GM10266 (cell line): Measurements from ENCODE around the gene WDPCP.

Source experiments
- DNase-seq: peaks from one replicate; pipeline ENCODE4 v3.0.0; 2012; ENCODE audit errors: extremely low spot score
- CTCF ChIP-seq: IDR thresholded peaks from 2 replicates; pipeline ENCODE4 v1.5.1; 2012; ENCODE audit warnings: mild to moderate bottlenecking, low read depth; ENCODE audit not compliant: control insufficient read depth, insufficient read depth; ENCODE audit errors: missing control alignments

Gene WDPCP

DNA sequence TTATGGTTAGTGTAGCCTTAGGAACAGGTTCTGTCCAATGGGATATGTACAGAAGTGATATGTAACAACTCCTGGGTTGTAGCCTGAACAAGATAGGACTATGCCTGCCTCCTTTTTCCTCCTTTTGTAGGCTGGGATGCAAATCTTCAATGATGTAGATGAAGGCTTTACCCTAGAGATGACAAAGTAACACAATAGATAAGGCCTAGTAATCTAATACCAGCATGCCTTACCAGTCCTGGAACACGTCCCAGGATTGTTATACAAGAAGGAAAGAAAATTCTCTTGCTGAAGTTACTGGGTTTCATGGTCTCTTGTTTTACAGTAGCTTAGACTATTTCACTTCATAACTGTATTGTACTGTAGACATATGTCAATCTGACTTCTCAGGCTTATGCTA, 345.5 kb downstream of the WDPCP start:
- DNase-seq = no peak
- no peak for TF ChIP-seq CTCF

DNA sequence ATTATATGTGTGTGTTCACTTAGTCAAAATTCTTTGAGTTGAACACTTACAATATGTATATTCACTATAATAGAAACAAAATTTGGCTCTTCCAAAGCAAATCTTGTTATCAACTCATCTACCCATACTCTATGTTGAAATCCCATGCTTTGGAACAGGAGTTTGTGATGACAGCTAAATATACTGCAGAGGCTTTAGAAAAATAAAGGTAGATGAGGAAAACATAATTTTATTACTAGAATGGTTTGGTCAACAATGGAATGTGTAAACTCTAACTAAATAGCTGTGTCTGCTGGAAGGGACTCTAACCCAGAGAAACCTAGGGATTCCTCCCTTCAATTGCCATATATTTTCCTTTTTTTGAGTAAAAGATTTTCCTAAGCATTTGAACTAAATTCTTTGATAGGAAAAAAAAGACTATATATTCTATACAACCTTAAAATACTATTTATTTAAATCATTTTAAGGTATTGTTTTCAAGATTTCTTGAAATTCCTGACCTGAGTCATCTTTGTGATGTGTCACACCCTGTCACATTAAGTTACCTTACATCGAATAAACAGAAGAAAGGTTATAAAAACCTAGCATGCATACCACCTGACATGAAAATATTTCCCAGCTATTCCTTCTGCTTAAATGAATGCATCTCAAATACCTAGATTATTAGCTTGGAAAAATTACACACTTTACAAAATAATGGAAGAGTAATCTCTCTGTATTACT, 362.2 kb downstream of the WDPCP start:
- DNase-seq = no peak

DNA sequence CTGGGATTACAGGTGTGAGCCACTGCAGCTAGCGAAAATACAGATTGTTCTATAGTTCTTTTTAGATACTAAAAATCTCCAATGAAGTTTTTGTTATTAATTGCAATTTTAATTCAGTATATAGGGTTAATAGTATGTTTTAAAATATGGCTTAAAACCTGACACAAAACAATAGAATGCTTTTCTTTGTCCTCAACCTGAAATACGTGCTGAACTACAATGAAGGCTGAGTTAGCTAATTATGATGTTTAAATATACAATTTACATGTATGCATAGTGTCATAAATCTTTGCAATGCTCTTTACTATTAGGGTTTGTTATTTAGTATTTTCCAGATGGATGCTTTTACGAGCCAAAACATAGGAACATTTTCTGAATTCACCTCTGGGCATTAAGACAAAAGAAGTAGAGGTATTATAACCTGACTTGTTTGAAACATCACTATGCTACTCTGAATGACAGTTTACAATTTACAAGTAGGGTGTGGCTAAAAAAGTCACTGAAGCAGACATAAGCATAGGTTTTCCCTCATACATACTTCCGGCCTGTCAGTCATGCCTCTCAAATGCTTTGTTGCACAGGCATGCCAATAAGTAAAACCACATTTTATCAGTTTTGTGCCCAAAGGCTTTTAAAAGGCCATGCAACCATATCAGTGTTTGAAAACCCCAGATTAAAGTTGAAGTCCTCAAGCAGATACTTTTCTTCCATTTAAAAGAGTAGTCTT, 369.3 kb downstream of the WDPCP start:
- no peak for DNase-seq
- TF ChIP-seq CTCF = no peak

More for the DNA sequence above, 362.2 kb downstream of the WDPCP start:
- no peak for TF ChIP-seq CTCF

DNA sequence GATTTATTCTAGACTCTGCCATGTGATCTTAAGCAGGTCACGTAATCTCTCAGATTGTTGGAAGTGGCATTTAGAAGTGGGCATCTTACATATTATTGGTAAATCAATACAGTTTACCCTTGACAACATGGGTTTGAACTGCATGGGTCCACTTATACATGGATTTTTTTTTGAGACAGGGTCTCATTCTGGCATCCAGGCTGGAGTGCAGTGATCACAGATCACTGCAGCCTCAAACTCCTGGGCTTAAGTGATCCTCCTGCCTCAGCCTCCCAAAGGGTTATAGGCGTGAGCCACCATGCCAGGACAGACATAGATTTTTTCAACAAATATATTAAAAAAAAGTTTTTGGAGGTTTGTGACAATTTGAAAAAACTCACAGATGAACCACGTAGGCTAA, 393.0 kb downstream of the WDPCP start:
- TF ChIP-seq CTCF = no peak
- DNase-seq = no peak

DNA sequence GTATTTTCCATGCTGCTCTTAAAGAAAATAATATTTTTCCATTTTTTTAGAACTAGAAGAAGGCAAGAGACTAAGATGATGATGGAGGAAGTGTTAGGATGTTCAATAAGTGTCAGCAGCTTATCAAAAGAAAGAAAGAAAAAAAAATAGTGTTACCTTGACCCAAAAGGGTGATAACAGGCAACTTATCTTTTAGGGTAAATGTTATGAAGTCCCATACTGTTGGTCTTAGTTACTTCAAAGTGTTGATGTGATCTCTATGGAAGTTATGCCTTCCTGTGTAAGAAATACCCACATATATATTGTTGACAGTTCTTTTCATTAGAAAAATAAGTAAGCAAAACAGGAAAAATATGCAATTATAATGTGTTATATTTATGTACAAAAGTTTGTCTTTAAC, 394.1 kb downstream of the WDPCP start:
- TF ChIP-seq CTCF = no peak
- DNase-seq = no peak

DNA sequence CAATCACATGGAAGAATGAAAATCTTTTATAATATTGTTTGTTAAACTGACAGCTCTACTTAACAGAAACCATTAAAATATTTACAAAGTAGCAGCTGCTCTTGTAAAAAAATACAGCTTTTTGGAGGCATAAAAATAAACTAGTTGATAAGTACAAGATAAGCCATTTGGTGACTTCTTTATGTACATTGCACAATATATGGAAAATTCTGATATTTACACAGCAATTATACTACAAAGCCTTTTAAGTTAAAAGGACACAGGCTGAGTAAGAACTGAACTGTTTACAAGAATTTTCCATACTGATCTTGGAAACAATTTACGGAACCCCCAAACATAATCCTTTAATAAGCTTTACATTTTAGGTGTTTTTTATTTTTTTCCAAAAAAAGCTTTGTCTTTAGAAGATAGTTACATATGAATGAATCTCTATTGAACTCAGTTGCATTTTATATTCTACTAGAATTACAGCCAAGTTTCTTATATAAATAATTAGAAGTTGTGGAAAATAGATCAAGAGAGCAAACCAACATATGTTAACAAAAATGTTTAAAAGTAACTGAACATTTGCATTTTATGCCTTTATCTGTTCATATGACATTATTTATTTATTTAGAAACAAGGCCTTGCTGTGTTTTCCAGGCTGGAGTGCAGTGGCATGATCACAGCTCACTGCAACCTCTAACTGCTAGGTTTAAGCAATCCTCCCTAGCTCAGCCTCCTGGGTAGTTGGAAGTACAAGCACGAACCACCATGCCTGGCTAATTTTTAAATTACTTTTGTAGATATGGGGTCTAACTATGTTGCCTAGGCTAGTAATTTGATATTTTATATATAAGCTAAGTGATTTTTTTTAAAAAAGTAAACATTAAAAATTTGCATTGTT, 395.1 kb downstream of the WDPCP start:
- no peak for DNase-seq
- TF ChIP-seq CTCF = no peak
